BJ (cell line): ENCODE data around the gene LIPM. TPM values are rescaled to one million over a fixed set of nuclear protein-coding genes. Genes with fewer than 3 reads are reported as not detected.

Source experiments
- CTCF ChIA-PET: fragments of 350-600 bp; formaldehyde crosslinking; extraction: SDS; loops from one replicate; lab custom pipeline; 2021; ENCODE audit warnings: antibody characterized with exemption, inconsistent platforms; lab: Yijun Ruan, JAX
- POLR2A ChIA-PET: fragments of 300-600 bp; sonication (Branson Sonifier 250); formaldehyde crosslinking; extraction: SDS; loops from one replicate; lab custom pipeline; 2021; ENCODE audit warnings: antibody characterized with exemption; lab: Charles Lee
- DNase-seq: peaks from one replicate; pipeline ENCODE4 v3.0.0-alpha.2; 2011; ENCODE audit warnings: low read depth
- H3K27me3 ChIP-seq: 2 replicates; pipeline ENCODE4 v1.6.0; 2011; ENCODE audit warnings: low read length; ENCODE audit not compliant: control insufficient read depth, insufficient read depth
- H3K36me3 ChIP-seq: 2 replicates; pipeline ENCODE4 v1.5.1; 2011; ENCODE audit warnings: low read length; ENCODE audit not compliant: control insufficient read depth, insufficient read depth
- H3K4me3 ChIP-seq: 2 replicates; pipeline ENCODE4 v1.5.1; 2011; ENCODE audit warnings: low read depth, mild to moderate bottlenecking, control low read depth, low read length
- CTCF ChIP-seq: IDR thresholded peaks from 2 replicates; pipeline ENCODE4 v1.5.1; 2011; ENCODE audit warnings: low read depth, mild to moderate bottlenecking, control low read depth, inconsistent platforms, low read length, moderate library complexity; ENCODE audit not compliant: insufficient read depth
- polyA minus RNA-seq: library from RNA; depleted of rRNA, polyadenylated mRNA; stranded (reverse); fragments of >200 nt; gene quantifications from 2 replicates; pipeline ENCODE4 v1.2.3, GENCODE V29; 2011; rRNA and poly(A)+ RNA removed
- polyA plus RNA-seq: library from polyadenylated mRNA; depleted of rRNA; stranded (reverse); fragments of >200 nt; gene quantifications from 2 replicates; pipeline ENCODE4 v1.2.3, GENCODE V29; 2011; rRNA removed

Gene LIPM, protein sequence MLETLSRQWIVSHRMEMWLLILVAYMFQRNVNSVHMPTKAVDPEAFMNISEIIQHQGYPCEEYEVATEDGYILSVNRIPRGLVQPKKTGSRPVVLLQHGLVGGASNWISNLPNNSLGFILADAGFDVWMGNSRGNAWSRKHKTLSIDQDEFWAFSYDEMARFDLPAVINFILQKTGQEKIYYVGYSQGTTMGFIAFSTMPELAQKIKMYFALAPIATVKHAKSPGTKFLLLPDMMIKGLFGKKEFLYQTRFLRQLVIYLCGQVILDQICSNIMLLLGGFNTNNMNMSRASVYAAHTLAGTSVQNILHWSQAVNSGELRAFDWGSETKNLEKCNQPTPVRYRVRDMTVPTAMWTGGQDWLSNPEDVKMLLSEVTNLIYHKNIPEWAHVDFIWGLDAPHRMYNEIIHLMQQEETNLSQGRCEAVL
- polyA plus RNA-seq, result not detected in 2 replicates
- not detected in 2 replicates for polyA minus RNA-seq

- Histone ChIP-seq H3K4me3 (no peak within 1 kb of the TSS), H3K27me3 (no peaks in the 10 kb centered on the region), H3K36me3 (no peaks in the 10 kb centered on the region)
- ChIA-PET CTCF (interaction anchor here (0.6 to 2.4 kb wide), 2 partner anchors 95 to 220 kb away, joined by 3 to 7 read pairs; partner anchors contain the start of gene RNLS), POLR2A (no interaction called here)
- no peak for DNase-seq
- TF ChIP-seq CTCF, result no peak
These were observed at the start of gene LIPM for GRCh38 chr10:88802523-88803285. Gene LIPM, plus strand, starts transcription at chr10:88802730. Its CDS starts 167 bp downstream, at chr10:88802897.

- no peak overlapping the region for H3K4me3 ChIP-seq
- ChIA-PET CTCF (no interaction called here), POLR2A (no interaction called here)
- H3K27me3 ChIP-seq, result no peaks in the 10 kb centered on the region
- H3K36me3 ChIP-seq, result no peaks in the 10 kb centered on the region
- peak; percentile 75 for DNase-seq
- no peak for TF ChIP-seq CTCF
These were observed 48.2 kb upstream of the LIPM start for GRCh38 chr10:88754287-88754686.

GRCh38 chr10:88755753-88756152 lies 46.8 kb upstream of the LIPM start:
- no peak overlapping the region for H3K4me3 ChIP-seq
- H3K27me3 ChIP-seq, result no peaks in the 10 kb centered on the region
- no peaks in the 10 kb centered on the region for H3K36me3 ChIP-seq
- no peak for TF ChIP-seq CTCF
- CTCF ChIA-PET, result no interaction called here
- DNase-seq, result no peak
- POLR2A ChIA-PET, result no interaction called here

GRCh38 chr10:88756660-88757059 lies 45.9 kb upstream of the LIPM start:
- no peak for DNase-seq
- Histone ChIP-seq H3K27me3 (no peaks in the 10 kb centered on the region), H3K36me3 (no peaks in the 10 kb centered on the region), H3K4me3 (no peak overlapping the region)
- ChIA-PET CTCF (no interaction called here), POLR2A (no interaction called here)
- TF ChIP-seq CTCF, result no peak
